ENCODE measurements around the gene MEIOB.
"Not testable (repeated sequence)": the region's sequence is repeated elsewhere in the genome, so short reads cannot be mapped to it uniquely, and the experiment has no call there.

Gene MEIOB

GRCh38 chr16:1876468-1876867, 4.5 kb upstream of the MEIOB start:
- DNase-seq (ENCODE audit: low spot score), result no peak

- DNase-seq (ENCODE audit: low spot score), result not testable (repeated sequence)
Observed at GRCh38 chr16:1876066-1876465, 4.1 kb upstream of the MEIOB start.

GRCh38 chr16:1874854-1875253, 2.9 kb upstream of the MEIOB start:
- no peak for DNase-seq (ENCODE audit: low spot score)

GRCh38 chr16:1870365-1871082, 1.4 kb downstream of the MEIOB start:
- peak; percentile 93 for DNase-seq (ENCODE audit: low spot score)

GRCh38 chr16:1865902-1866690, 5.9 kb downstream of the MEIOB start:
- DNase-seq (ENCODE audit: low spot score), result no peak

GRCh38 chr16:1863681-1864460, 8.1 kb downstream of the MEIOB start:
- DNase-seq (ENCODE audit: low spot score), result peak; percentile 50

- DNase-seq (ENCODE audit: low spot score), result no peak
Observed at GRCh38 chr16:1862394-1862793, 9.6 kb downstream of the MEIOB start.

- DNase-seq (ENCODE audit: low spot score), result no peak
Observed at GRCh38 chr16:1861730-1862129, 10.2 kb downstream of the MEIOB start.

- DNase-seq (ENCODE audit: low spot score), result no peak
Observed at GRCh38 chr16:1859650-1860049, 12.3 kb downstream of the MEIOB start.

- DNase-seq (ENCODE audit: low spot score), result no peak
Observed at GRCh38 chr16:1858189-1858865, 13.6 kb downstream of the MEIOB start.

GRCh38 chr16:1857433-1858097, 14.4 kb downstream of the MEIOB start:
- no peak for DNase-seq (ENCODE audit: low spot score)

- DNase-seq (ENCODE audit: low spot score), result no peak
Observed at GRCh38 chr16:1851793-1852192, 20.2 kb downstream of the MEIOB start.

GRCh38 chr16:1850981-1851380, 21.0 kb downstream of the MEIOB start:
- DNase-seq (ENCODE audit: low spot score), result no peak

- DNase-seq (ENCODE audit: low spot score), result no peak
Observed at GRCh38 chr16:1846416-1846815, 25.5 kb downstream of the MEIOB start.

- DNase-seq (ENCODE audit: low spot score), result no peak
Observed at GRCh38 chr16:1845985-1846384, 26.0 kb downstream of the MEIOB start.

GRCh38 chr16:1839554-1839953, 32.4 kb downstream of the MEIOB start:
- DNase-seq (ENCODE audit: low spot score), result peak; percentile 12

- no peak for DNase-seq (ENCODE audit: low spot score)
Observed at GRCh38 chr16:1834096-1834495, 37.9 kb downstream of the MEIOB start.

- DNase-seq (ENCODE audit: low spot score), result no peak
Observed at GRCh38 chr16:1832838-1833454, 39.0 kb downstream of the MEIOB start.

GRCh38 chr16:1831186-1832075, 40.5 kb downstream of the MEIOB start:
- DNase-seq (ENCODE audit: low spot score), result no peak

GRCh38 chr16:1830213-1830612, 41.8 kb downstream of the MEIOB start:
- no peak for DNase-seq (ENCODE audit: low spot score)
